ENCODE data around the gene FCHO2. TPM values are rescaled to one million over a fixed set of nuclear protein-coding genes. Genes with fewer than 3 reads are reported as not detected.
"Not testable (repeated sequence)": the region's sequence is repeated elsewhere in the genome, so short reads cannot be mapped to it uniquely, and the experiment has no call there.

Gene FCHO2
- total RNA-seq, 5 donors from 2014 or later (not counting 1 experiment from before 2014, with no cell fraction given), result 0.90 to 5.5 (median 4.1) TPM

DNA sequence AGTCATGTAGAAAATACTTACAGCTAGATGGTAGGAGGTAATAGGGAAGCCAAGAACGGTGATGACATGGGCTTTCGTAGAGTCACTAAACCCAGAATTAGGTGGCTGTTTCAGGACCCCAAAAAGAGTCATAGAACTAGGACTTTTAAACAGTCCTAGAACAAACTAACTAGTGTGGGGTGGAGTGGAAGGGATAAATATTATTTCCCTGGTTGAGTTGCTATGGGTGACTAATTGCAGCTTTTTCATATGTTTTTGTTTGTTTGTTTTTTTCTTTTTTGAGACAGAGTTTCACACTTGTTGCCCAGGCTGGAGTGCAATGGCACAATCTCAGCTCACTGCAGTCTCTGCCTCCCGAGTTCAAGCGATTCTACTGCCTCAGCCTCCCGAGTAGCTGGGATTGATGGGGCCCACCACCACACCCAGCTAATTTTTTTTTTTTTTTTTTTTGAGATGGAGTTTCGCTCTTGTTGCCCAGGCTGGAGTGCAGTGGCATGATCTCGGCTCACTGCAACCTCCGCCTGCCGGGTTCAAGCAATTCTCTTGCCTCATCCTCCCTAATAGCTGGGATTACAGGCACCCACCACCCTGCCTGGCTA, 69.2 kb downstream of the FCHO2 start:
- not testable (repeated sequence) for H3K9me3 Mint-ChIP-seq; H3K27ac Mint-ChIP-seq; H3K27me3 Mint-ChIP-seq; H3K27ac ChIP-seq (ENCODE audit: low read length); H3K27me3 ChIP-seq (replicated peaks in 1 of 2; ENCODE audit: control insufficient read depth in 2 of 2, extremely low read depth in 1 of 2, insufficient read depth in 2 of 2, low read length in 1 of 2); DNase-seq; ATAC-seq (replicated peaks in 1 of 4); H3K4me3 ChIP-seq (ENCODE audit: control insufficient read depth in 1 of 2, extremely low read depth in 1 of 2, low read length in 1 of 2); H3K36me3 Mint-ChIP-seq; H3K36me3 ChIP-seq (ENCODE audit: control insufficient read depth in 2 of 2, extremely low read depth in 1 of 2, insufficient read depth in 1 of 2, low read length in 1 of 2); H3K4me1 Mint-ChIP-seq; H3K4me3 Mint-ChIP-seq; H3K4me1 ChIP-seq (ENCODE audit: control insufficient read depth in 1 of 2, extremely low read depth in 1 of 2, insufficient read depth in 2 of 2, low read length in 2 of 2); H3K9me3 ChIP-seq
- POLR2A ChIA-PET, result interaction anchor here in 1 of 2 donors (0.5 to 0.7 kb wide), 2 partner anchors 161 to 171 kb away, joined by 3 to 5 read pairs; no protein-coding TSS in a partner anchor
- 94% methylated on average over 3 of the region's 9 CpGs for WGBS (ENCODE audit: insufficient coverage)
- CTCF ChIA-PET, result interaction anchor here in 1 of 2 donors (0.7 kb wide), 1 partner anchor 32 kb away, joined by 3 read pairs; no protein-coding TSS in a partner anchor

DNA sequence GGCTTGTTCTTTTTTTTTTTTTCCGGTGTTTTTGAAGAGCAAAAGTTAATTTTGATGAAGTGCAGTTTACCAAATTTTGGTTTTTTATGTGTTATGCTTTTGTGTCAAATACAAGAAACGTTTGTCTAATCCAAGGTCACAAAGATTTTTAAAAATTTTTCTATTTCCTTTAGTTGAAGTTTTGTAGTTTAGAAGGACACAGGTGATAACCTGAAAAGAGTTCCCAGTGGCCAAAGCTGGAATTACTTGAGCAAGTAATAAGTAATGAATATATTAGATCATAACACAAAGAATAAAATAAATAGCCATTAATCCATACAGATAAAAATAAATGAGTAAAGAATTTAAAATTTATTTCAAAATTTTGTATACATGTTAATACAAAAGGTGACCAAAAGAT, 71.5 kb downstream of the FCHO2 start:
- WGBS (ENCODE audit: insufficient coverage), result no CpG with 5 or more reads among the region's 2 CpGs
- H3K4me3 ChIP-seq (ENCODE audit: control insufficient read depth in 1 of 2, extremely low read depth in 1 of 2, low read length in 1 of 2), result no peak overlapping the region
- H3K27me3 Mint-ChIP-seq, result peaks cover 2 to 3% of the 10 kb centered on the region in 2 donors
- H3K9me3 ChIP-seq, result no peaks in the 10 kb centered on the region
- no peaks in the 10 kb centered on the region for H3K4me1 ChIP-seq (ENCODE audit: control insufficient read depth in 1 of 2, extremely low read depth in 1 of 2, insufficient read depth in 2 of 2, low read length in 2 of 2)
- no peaks in the 10 kb centered on the region for H3K9me3 Mint-ChIP-seq
- no peaks in the 10 kb centered on the region for H3K36me3 Mint-ChIP-seq
- H3K27me3 ChIP-seq (replicated peaks in 1 of 2; ENCODE audit: control insufficient read depth in 2 of 2, extremely low read depth in 1 of 2, insufficient read depth in 2 of 2, low read length in 1 of 2), result no peaks in the 10 kb centered on the region
- H3K27ac ChIP-seq (ENCODE audit: low read length), result no peak overlapping the region
- no peak for DNase-seq
- no peak for ATAC-seq (replicated peaks in 1 of 4)
- no peaks in the 10 kb centered on the region for H3K36me3 ChIP-seq (ENCODE audit: control insufficient read depth in 2 of 2, extremely low read depth in 1 of 2, insufficient read depth in 1 of 2, low read length in 1 of 2)
- H3K4me3 Mint-ChIP-seq, result no peak overlapping the region
- POLR2A ChIA-PET, result no interaction called here
- no peaks in the 10 kb centered on the region for H3K4me1 Mint-ChIP-seq
- H3K27ac Mint-ChIP-seq, result no peak overlapping the region
- CTCF ChIA-PET, result no interaction called here

DNA sequence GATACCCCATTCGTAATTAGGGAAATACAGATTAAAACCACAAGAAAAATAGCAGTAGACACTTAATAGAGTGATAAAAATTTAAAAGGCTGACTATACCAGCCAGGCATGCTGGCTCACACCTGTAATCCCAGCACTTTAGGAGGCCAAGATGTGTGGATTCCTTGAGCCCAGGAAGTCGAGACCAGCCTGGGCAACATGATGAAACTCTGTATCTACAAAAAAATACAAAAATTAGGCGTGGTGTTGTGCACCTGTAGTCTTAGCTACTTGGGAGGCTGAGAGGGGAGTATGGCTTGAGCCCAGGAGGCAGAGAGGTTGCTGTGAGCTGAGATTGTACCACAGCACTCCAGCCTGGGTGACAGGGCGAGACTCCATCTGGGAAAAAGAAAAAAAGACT, 72.0 kb downstream of the FCHO2 start:
- Mint-ChIP-seq H3K4me1 (no peaks in the 10 kb centered on the region), H3K36me3 (no peaks in the 10 kb centered on the region), H3K27ac (no peak overlapping the region), H3K4me3 (no peak overlapping the region), H3K9me3 (no peaks in the 10 kb centered on the region), H3K27me3 (peaks cover 2 to 3% of the 10 kb centered on the region in 2 donors)
- Histone ChIP-seq H3K9me3 (no peaks in the 10 kb centered on the region), H3K36me3 (ENCODE audit: control insufficient read depth in 2 of 2, extremely low read depth in 1 of 2, insufficient read depth in 1 of 2, low read length in 1 of 2) (no peaks in the 10 kb centered on the region), H3K27me3 (replicated peaks in 1 of 2; ENCODE audit: control insufficient read depth in 2 of 2, extremely low read depth in 1 of 2, insufficient read depth in 2 of 2, low read length in 1 of 2) (no peaks in the 10 kb centered on the region), H3K4me3 (ENCODE audit: control insufficient read depth in 1 of 2, extremely low read depth in 1 of 2, low read length in 1 of 2) (no peak overlapping the region), H3K4me1 (ENCODE audit: control insufficient read depth in 1 of 2, extremely low read depth in 1 of 2, insufficient read depth in 2 of 2, low read length in 2 of 2) (no peaks in the 10 kb centered on the region), H3K27ac (ENCODE audit: low read length) (no peak overlapping the region)
- ATAC-seq (replicated peaks in 1 of 4) (no peak), DNase-seq (no peak)
- POLR2A ChIA-PET, result no interaction called here
- CTCF ChIA-PET, result no interaction called here
- no CpG with 5 or more reads among the region's 4 CpGs for WGBS (ENCODE audit: insufficient coverage)

DNA sequence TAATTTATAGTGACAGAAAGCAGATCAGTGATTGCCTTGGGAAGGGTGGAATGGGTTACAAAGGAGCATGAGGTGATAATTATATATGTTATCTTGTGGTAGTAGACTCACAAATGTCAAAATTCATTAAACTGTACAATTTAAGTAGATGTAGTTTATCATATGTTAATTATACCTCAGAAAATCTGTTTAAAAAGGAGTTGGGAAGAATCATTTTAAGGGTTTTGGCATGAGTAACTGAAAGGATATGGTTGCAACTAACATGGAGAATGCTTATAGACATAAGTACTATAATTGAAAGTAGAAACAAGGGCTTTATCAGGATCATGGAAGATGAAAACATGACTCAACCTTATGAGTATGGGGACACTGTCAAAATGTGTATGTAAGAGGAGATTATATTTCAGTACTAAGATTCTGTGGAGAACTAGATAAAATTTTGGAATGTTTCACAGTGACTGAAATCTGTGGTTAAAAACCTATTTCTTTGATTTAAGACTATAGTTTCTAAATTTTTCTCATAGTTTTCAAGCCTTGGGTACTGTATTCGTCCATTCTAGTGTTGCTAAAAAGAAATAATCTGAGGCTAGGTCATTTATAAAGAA, 73.3 kb downstream of the FCHO2 start:
- DNase-seq (no peak), ATAC-seq (replicated peaks in 1 of 4) (no peak)
- H3K36me3 Mint-ChIP-seq, result no peaks in the 10 kb centered on the region
- no peak overlapping the region for H3K27ac Mint-ChIP-seq
- CTCF ChIA-PET, result no interaction called here
- no peaks in the 10 kb centered on the region for H3K4me1 ChIP-seq (ENCODE audit: control insufficient read depth in 1 of 2, extremely low read depth in 1 of 2, insufficient read depth in 2 of 2, low read length in 2 of 2)
- no peaks in the 10 kb centered on the region for H3K27me3 ChIP-seq (replicated peaks in 1 of 2; ENCODE audit: control insufficient read depth in 2 of 2, extremely low read depth in 1 of 2, insufficient read depth in 2 of 2, low read length in 1 of 2)
- no peaks in the 10 kb centered on the region for H3K4me1 Mint-ChIP-seq
- H3K4me3 ChIP-seq (ENCODE audit: control insufficient read depth in 1 of 2, extremely low read depth in 1 of 2, low read length in 1 of 2), result no peak overlapping the region
- H3K27me3 Mint-ChIP-seq, result peaks cover 2 to 3% of the 10 kb centered on the region in 2 donors
- no peaks in the 10 kb centered on the region for H3K9me3 Mint-ChIP-seq
- no peak overlapping the region for H3K27ac ChIP-seq (ENCODE audit: low read length)
- POLR2A ChIA-PET, result no interaction called here
- H3K4me3 Mint-ChIP-seq, result no peak overlapping the region
- no CpG with 5 or more reads among the region's 1 CpG for WGBS (ENCODE audit: insufficient coverage)
- no peaks in the 10 kb centered on the region for H3K36me3 ChIP-seq (ENCODE audit: control insufficient read depth in 2 of 2, extremely low read depth in 1 of 2, insufficient read depth in 1 of 2, low read length in 1 of 2)
- H3K9me3 ChIP-seq, result no peaks in the 10 kb centered on the region

DNA sequence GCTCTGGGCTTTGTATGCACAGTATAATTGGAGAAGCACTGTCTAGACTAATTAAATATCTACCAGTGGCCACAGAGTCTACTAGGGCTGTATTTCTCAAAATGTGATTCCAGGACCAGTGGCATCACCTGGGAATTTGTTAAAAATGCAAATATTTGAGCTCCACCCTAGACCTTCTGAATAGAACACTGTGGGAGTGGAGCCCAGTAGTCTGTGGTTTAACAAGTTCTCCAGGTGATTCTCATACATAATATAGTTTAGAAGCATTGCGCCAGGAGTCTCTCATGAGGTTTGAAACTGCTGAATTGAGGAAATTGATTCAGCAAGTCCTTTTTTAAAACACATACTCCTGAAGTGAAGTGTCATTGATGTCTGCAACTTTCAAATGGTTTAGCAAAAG, 74.7 kb downstream of the FCHO2 start:
- peaks cover 2 to 3% of the 10 kb centered on the region in 2 donors for H3K27me3 Mint-ChIP-seq
- H3K9me3 ChIP-seq, result no peaks in the 10 kb centered on the region
- no peaks in the 10 kb centered on the region for H3K4me1 Mint-ChIP-seq
- H3K36me3 ChIP-seq (ENCODE audit: control insufficient read depth in 2 of 2, extremely low read depth in 1 of 2, insufficient read depth in 1 of 2, low read length in 1 of 2), result no peaks in the 10 kb centered on the region
- ChIA-PET POLR2A (no interaction called here), CTCF (no interaction called here)
- DNase-seq, result no peak
- no peak overlapping the region for H3K4me3 ChIP-seq (ENCODE audit: control insufficient read depth in 1 of 2, extremely low read depth in 1 of 2, low read length in 1 of 2)
- H3K27ac Mint-ChIP-seq, result no peak overlapping the region
- no peak for ATAC-seq (replicated peaks in 1 of 4)
- H3K27ac ChIP-seq (ENCODE audit: low read length), result no peak overlapping the region
- WGBS (ENCODE audit: insufficient coverage), result no CpG with 5 or more reads among the region's 1 CpG
- H3K4me3 Mint-ChIP-seq, result no peak overlapping the region
- H3K4me1 ChIP-seq (ENCODE audit: control insufficient read depth in 1 of 2, extremely low read depth in 1 of 2, insufficient read depth in 2 of 2, low read length in 2 of 2), result no peaks in the 10 kb centered on the region
- H3K27me3 ChIP-seq (replicated peaks in 1 of 2; ENCODE audit: control insufficient read depth in 2 of 2, extremely low read depth in 1 of 2, insufficient read depth in 2 of 2, low read length in 1 of 2), result peaks cover 0 to 2% of the 10 kb centered on the region in 2 experiments
- H3K36me3 Mint-ChIP-seq, result no peaks in the 10 kb centered on the region
- H3K9me3 Mint-ChIP-seq, result no peaks in the 10 kb centered on the region

DNA sequence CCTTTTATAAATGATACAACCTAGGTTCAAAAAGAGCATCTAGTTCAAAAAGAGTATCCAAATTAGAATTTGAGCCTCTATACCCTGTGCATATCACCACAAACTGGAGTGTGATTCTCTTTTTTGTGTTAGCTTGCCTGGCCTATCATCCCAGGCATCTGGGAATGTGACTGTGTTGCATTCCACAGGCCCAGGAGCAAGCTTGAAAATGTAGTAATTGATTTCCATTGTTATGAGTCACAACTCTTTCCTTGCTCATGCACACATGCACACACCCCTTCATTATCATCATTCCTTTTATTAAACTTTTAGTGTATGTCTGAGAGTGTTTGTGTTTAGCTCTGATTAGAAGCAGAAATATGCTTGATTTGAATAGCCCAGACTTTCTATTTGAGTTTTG, 75.2 kb downstream of the FCHO2 start:
- DNase-seq, result no peak
- H3K36me3 Mint-ChIP-seq, result no peaks in the 10 kb centered on the region
- H3K4me3 Mint-ChIP-seq, result no peak overlapping the region
- peaks cover 0 to 2% of the 10 kb centered on the region in 2 experiments for H3K27me3 ChIP-seq (replicated peaks in 1 of 2; ENCODE audit: control insufficient read depth in 2 of 2, extremely low read depth in 1 of 2, insufficient read depth in 2 of 2, low read length in 1 of 2)
- H3K36me3 ChIP-seq (ENCODE audit: control insufficient read depth in 2 of 2, extremely low read depth in 1 of 2, insufficient read depth in 1 of 2, low read length in 1 of 2), result no peaks in the 10 kb centered on the region
- H3K4me3 ChIP-seq (ENCODE audit: control insufficient read depth in 1 of 2, extremely low read depth in 1 of 2, low read length in 1 of 2), result no peak overlapping the region
- H3K4me1 ChIP-seq (ENCODE audit: control insufficient read depth in 1 of 2, extremely low read depth in 1 of 2, insufficient read depth in 2 of 2, low read length in 2 of 2), result no peaks in the 10 kb centered on the region
- ChIA-PET CTCF (interaction anchor here in 1 of 2 donors (0.5 kb wide), 1 partner anchor 36 kb away, joined by 3 read pairs; no protein-coding TSS in a partner anchor), POLR2A (no interaction called here)
- H3K27me3 Mint-ChIP-seq, result peaks cover 2 to 3% of the 10 kb centered on the region in 2 donors
- H3K4me1 Mint-ChIP-seq, result no peaks in the 10 kb centered on the region
- no peak overlapping the region for H3K27ac ChIP-seq (ENCODE audit: low read length)
- ATAC-seq (replicated peaks in 1 of 4), result no peak
- H3K27ac Mint-ChIP-seq, result no peak overlapping the region
- H3K9me3 ChIP-seq, result no peaks in the 10 kb centered on the region
- H3K9me3 Mint-ChIP-seq, result no peaks in the 10 kb centered on the region
